Upper lobe of left lung (tissue), 4 donors: ENCODE data around the gene MICU2.

Experiments
- EP300 ChIP-seq, 4 donors: sonication (generic); formaldehyde crosslinking; IDR thresholded peaks; one replicate each; pipeline ENCODE4 v1.5.1; 2017; ENCODE audit warnings: antibody characterized with exemption in 4 of 4, control low read depth in 2 of 4
- POLR2A ChIP-seq, 4 donors: fragments of 450-650 bp; IDR thresholded peaks; one replicate each; pipeline ENCODE4 v1.5.1; 2016 to 2017; ENCODE audit warnings: antibody characterized with exemption in 4 of 4, mild to moderate bottlenecking in 2 of 4
- POLR2AphosphoS5 ChIP-seq, 2 donors: sonication (generic); formaldehyde crosslinking; IDR thresholded peaks; one replicate each; pipeline ENCODE4 v1.5.1; 2017; ENCODE audit warnings: antibody characterized with exemption in 2 of 2
- TF ChIP-seq, protein P1 (sequence below), 6 experiments: fragments of 450-650 bp in 4 of 6; fragments of 200-600 bp in 2 of 6; sonication (generic) in 2 of 6; IDR thresholded peaks; one replicate each; pipeline ENCODE4 v1.5.1; 2016 to 2019; ENCODE audit warnings: antibody characterized with exemption in 6 of 6

DNA sequence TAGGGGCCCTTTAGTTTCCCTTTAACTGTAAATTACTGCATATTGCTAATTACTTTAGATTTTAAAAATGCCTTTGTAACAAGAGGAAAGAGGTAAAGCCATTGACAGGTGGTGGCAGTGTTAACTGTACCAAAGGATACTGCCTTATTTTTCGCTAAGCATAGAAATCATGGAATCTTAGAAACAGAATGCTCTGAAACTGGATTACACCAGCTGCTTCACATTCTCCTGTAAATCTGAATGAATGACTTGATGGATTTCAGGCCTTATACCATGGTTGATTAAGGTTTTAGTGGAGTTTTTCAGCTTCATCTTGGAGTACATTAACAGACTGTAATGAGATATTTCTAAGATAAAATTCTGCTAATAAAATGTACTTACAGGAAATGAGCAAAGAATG, 25.2 kb downstream of the MICU2 start:
- TF ChIP-seq EP300 (IDR thresholded peaks at IDR 0.05) (no peak), POLR2A (IDR thresholded peaks at IDR 0.05) (no peak), POLR2AphosphoS5 (IDR thresholded peaks at IDR 0.05) (no peak)
- TF ChIP-seq, protein P1, sequence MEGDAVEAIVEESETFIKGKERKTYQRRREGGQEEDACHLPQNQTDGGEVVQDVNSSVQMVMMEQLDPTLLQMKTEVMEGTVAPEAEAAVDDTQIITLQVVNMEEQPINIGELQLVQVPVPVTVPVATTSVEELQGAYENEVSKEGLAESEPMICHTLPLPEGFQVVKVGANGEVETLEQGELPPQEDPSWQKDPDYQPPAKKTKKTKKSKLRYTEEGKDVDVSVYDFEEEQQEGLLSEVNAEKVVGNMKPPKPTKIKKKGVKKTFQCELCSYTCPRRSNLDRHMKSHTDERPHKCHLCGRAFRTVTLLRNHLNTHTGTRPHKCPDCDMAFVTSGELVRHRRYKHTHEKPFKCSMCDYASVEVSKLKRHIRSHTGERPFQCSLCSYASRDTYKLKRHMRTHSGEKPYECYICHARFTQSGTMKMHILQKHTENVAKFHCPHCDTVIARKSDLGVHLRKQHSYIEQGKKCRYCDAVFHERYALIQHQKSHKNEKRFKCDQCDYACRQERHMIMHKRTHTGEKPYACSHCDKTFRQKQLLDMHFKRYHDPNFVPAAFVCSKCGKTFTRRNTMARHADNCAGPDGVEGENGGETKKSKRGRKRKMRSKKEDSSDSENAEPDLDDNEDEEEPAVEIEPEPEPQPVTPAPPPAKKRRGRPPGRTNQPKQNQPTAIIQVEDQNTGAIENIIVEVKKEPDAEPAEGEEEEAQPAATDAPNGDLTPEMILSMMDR (IDR thresholded peaks at IDR 0.05): no peak
